Hematopoietic multipotent progenitor cell treated with erythropoietin and hydrocortisone succinate and interleukin-3 and kit ligand, for 8 days (in vitro differentiated cells): Measurements from ENCODE around the gene TTYH2.
"Not testable (repeated sequence)": the region's sequence is repeated elsewhere in the genome, so short reads cannot be mapped to it uniquely, and the experiment has no call there.

Experiments
- DNase-seq: peaks from one replicate; pipeline ENCODE4 v3.0.0-alpha.2; 2015

The TTYH2 gene

DNA sequence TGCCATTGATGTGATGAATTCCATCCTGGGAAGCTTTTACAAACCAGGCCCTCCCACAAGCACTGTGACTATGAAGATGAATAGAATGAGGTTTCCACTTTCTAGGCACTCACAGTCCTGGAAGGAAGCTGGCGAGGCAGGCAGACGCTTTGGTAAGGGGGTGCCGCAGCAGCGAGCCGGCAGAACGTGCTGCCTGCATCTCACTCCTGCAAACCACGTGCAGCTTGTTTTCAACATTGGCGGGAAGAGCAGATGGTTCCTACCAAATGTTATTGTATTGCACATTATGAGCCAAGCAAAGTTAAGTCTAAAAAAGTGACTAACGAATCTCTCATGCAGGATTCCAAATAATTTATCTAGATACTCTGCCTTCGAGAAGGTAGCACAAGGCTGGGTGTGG, 57.0 kb downstream of the TTYH2 start:
- peak; percentile 45 for DNase-seq

DNA sequence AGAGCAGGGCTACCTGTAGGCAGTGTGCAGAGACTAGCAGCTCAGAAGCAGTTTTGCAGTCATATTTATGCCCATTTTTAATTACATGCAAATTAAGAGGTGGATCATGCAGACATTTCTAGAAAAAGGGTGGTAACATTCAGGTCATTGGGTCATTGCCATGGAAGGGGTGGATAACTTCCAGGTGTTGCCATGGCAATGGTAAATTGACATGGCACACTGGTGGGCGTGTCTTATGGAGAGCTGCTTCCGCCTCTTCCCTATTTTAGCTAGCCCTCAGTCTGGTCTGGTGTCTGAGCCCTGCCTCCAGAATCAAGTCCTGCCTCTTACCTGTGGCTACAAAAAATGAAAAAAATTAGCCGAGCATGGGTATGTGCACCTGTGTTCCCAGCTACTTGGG, 57.9 kb downstream of the TTYH2 start:
- DNase-seq, result peak; percentile 40

DNA sequence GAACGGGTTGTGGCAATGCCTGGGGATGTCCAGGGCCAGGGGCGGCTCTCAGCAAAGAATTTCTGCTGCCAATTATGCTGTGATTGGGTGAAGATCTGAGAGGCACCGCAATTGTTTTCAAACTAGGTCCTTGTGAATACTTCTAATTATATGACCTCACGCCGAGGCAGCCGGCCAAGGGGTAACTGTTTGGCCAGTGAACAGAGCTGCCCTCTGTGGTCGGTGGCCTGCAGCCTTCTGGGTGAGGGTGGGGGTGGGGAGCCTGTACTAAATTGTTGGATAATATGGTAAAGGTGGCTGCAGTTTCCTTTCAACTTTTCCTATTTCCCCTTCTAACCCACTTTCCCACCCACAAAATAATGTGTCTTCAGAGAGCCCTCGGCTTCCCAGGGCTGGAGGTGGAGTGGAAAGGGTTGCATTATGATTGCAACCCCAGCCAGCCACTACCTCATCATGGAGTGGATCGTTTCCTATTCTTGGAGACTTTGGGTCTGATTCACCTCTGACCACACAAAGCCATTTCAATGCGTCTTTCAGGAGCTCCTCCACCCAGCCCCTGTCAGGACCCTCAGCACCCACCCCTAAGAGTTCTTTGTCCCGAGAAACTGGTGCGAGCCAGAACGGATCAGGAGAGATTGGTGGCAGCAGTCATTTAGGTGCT, 58.7 kb downstream of the TTYH2 start:
- no peak for DNase-seq

DNA sequence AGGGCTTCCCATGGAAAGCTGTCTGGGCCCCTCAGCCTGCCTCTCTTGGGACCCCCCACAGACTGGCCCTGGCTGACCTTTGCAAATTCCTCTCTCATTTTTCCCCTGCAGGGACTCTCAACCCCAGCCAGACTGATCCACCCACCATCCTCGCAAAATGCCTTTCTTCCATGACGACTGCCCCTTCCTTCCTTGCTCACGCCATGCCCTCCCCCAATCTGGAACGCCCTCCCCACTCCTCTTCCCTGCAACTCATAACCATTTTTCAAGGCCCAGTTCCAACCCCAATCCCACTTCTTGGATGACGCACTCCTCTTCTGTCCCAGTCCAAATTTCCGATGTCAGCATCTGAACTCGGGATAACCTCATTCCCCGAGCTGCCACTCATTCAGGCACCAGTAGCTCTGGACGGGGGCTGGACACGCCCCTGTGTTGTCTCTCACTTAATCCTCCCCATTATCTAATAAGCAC, 59.4 kb downstream of the TTYH2 start:
- no peak for DNase-seq

DNA sequence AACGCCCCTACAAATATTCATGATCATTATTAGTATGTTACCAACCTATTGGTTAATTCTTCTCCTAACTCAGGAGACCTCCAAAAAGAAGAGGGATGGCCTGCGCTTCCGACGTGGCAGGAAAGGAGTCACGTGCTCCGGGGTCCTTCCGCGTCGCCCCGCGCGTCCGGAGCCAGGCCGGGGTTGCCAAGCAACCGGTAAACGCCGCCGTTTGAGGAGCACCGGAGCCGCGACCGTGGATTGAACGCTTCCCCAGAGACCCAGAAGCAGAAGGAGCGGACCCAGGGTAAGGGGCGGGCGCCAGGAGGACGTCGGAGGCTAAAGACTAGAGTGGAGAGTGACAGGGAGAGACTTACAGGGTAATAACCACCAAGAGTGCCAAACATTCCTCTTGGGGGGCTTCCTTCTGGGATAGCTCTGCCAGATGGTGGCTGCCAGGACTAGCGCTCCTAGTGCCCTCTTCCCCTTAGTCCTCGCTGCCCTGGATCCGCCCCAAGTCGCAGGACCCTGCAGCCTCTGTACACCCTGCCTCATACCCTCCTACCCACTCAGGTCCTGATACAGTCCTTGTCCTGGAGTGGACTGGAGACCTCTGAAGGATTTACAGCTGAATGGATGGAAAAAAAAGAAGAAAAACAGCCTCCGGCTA, 60.8 kb downstream of the TTYH2 start, which contains the start of gene DNAI2:
Gene DNAI2, plus strand, starts transcription at position 175 of the 649 bp plus-strand sequence. CDS start 7,584 bp downstream, outside the sequence.
- no peak for DNase-seq

DNA sequence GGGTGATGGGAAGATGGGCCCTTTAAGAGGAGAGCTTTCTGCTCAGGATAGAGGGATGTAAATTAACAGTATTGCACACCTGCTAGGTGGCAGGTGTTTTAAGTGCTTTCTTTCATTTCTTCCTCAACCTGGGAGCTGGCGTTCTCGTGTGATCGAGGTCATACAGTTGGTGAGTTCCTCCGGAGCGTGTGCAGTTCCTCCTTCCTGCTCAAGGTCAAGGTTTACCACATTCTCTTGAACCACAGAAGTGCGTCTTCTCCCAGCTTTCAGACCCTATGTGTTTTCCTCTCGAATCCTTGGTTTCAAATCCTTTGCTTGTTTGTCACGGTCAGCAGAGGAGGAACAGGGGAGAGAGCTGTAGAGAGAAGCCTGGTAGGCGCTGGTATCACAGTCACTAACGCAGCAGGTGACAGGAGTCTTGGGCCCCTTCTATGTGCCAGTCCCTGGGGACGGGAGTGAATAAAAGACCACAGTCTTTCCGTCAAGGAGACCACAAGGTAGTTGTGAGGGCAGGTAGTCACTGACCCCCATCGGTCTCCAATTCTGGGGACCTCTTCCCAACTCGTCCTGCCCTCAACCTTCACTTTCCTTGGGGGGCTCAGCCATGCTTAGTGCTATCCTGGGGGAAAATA, 61.5 kb downstream of the TTYH2 start:
- no peak for DNase-seq

DNA sequence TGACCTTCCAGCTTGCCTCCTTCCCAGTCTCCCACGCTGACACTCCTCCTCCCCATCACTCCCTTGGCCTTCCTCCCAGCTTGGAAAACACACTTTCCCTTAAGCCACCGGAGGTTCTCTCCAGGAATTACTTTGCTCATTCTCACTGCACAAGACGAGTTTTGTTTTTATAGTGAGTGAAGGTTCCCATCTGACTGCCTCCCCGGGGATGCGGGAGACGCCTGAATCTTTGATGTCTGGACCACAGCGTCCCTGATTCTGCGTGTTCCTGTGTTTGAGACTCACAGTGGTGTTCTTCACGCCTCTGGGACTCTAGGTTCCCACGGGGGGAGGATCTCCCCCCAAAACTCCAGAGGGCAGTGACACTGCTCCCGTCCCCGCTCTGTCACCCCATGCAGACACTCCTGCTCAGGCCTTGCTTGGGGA, 62.7 kb downstream of the TTYH2 start:
- DNase-seq, result no peak

DNA sequence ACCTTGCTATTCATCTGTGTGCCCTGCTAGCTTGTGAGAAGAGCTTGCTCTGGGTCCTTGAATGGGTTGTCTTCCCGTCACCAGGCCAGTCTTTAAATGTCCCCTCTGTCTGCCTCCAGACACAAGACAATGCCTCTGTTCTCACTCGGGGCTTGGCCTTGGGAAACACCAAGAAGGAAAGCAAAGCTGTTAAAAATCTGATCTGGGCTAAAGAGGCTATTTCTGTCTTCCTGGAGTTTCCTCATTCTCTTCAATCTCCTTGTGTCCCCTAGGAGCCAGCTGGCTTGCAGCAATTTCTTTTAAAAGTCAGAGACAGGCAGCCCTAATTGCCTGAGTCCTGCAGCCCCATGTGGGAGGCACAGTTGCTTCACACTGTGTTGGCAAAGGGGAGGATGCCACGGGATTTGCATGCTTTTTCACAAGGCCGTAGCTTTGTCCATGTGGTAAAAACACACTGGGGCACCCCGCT, 63.2 kb downstream of the TTYH2 start:
- DNase-seq, result no peak

DNA sequence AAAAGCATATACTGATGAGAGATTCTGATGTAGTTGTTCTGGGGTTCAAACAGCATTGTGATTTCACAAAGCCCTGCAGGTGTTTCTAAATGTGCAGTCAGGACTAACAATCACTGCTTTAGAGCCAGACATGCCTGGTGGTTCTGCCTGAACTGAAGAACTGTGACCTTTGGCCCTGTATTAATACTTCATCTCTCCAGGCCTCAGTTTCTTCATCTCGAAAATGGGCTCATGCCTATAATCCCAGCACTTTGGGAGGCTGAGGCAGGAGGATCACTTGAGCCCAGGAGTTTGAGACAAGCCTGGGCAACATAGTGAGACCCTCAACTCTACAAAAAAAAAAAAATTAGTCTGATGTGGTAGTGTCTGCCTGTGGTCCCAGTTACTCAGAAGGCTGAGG, 64.6 kb downstream of the TTYH2 start:
- no peak for DNase-seq

DNA sequence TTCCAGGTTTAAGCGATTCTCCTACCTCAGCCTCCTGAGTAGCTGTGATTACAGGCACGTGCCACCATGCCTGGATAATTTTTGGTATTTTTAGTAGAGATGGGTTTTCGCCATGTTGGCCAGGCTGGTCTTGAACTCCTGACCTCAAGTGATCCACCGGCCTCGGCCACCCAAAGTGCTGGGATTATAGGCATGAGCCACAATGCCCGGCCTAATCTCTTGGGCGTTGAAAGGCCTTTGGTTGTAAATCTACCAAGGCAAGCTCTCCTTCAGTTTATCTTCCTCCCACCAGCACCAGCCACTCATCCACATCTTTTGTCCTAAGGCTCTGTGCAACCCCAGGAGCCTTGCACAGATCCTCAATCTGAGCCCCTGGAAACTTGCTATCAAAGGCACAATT, 66.2 kb downstream of the TTYH2 start:
- DNase-seq, result not testable (repeated sequence)

DNA sequence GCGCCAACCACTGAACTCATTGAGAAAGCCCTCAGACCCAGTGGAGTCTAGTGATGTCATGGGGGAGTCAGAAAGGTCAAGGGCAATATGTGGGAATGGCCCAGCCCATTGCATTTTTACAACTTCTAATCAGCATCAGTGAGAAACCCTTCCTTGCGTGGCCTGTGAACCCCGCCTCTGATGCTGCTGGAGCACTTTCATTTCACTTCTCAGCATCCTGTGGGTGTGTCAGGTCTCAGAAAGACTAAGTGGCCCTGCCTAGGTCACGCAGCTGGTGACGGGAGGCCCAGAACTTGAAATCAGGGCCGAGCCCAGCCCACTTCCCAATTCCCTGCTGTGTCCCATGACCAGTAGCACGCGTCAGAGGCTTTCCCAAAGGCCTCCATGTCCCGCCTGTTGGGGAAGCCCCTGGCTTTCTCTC, 66.7 kb downstream of the TTYH2 start:
- no peak for DNase-seq

DNA sequence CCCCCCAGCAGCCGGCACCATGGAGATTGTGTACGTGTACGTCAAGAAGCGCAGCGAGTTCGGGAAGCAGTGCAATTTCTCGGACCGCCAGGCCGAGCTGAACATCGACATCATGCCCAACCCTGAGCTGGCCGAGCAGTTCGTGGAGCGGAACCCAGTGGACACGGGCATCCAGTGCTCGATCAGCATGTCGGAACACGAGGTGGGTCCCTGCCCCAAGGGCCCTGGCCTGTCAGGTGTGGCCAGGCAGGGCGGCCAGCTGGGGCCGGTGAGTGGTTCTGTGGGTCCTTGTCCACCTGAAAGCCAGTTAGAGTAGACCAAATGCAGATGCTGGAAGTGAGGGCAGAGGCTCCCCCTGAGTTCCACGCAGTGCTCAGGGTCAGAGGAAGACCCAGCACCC, 68.4 kb downstream of the TTYH2 start:
- no peak for DNase-seq

DNA sequence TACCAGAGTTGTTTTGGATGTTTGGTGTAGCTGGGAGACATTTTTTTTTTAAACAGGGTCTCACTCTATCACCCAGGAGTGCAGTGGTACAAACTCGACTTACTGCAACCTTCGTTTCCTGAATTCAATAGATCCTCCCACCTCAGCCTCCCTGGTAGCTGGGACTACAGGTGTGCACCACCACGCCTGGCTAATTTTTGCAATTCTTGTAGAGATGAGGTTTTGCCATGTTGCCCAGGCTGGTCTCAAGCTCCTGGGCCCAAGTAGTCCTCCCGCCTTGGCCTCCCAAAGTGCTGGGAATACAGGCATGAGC, 68.9 kb downstream of the TTYH2 start:
- DNase-seq, result not testable (repeated sequence)

DNA sequence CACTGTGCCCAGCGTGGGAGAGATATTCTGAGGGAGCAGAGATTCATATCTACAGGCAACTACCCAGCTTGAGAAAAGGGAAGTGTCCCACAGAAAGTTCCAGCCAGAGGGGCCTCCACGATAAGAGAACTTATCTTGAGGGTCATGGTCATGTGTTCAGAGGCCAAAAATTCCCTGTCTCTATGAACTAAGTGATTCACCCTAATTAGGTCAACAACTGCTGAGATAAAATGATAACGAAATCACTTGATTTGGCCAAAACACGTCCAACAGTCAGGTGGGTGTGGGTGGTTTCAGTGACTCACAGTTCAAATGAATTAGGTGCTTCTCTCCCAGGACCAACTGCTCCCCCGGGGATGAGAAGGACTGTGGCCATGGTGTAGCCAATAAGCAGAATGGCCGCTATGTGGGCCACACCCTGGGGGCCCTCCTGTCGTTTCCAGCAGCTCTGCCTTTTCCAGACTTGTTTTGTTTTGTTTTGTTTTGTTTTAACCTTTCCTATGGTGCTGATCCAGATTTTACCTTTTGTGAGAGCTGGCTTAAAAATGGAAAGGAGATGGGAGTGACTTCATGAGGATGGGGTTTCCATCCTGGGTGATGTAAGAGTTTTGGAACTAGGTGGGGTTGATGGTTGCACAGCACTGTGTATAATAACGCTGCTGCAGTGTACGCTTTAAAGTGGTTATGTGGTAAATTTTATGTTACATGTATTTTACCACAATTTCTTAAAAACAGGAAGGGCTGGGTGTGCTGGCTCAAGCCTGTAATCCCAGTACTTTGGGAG, 69.4 kb downstream of the TTYH2 start:
- peak; percentile 82 for DNase-seq

DNA sequence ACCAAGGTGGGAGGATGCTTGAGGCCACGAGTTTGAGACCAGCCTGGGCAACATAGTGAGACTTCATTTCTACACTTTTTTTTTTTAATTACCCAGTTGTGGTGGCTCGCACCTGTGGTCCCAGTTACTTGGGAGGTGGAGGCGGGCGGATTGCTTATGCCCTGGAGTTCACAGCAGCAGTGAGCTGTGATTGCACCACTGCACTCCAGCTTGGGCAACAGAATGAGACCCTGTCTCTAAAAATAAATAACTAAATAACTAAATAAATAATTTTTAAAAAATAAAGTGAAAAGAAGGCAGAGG, 70.0 kb downstream of the TTYH2 start:
- no peak for DNase-seq

DNA sequence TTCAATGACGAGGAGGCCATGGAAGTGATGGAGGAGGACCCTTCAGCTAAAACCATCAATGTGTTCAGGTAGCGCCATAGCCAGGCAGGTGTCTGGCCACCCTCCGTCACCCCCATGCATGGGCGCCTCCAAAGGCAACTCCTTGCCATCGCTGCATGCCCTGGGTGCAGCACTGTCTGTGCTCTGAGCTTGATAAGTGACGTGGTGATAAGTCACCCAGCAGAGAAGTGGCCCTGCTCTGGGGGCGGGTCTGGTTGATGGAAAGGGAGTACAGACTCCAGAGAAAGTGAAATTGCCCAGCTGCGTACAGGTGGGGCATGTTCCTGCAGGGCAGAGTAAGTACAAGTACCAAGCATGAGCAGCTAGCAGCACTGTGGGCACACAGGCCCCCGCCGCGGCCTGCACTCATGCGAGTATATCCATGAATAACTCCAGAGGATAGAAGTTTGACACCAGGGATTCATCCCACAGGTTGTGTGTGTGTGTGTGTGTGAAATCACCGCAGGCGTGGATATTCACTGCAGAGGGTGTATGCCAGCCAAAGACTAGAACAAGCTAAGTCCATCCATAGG, 73.7 kb downstream of the TTYH2 start:
- DNase-seq, result peak; percentile 82

DNA sequence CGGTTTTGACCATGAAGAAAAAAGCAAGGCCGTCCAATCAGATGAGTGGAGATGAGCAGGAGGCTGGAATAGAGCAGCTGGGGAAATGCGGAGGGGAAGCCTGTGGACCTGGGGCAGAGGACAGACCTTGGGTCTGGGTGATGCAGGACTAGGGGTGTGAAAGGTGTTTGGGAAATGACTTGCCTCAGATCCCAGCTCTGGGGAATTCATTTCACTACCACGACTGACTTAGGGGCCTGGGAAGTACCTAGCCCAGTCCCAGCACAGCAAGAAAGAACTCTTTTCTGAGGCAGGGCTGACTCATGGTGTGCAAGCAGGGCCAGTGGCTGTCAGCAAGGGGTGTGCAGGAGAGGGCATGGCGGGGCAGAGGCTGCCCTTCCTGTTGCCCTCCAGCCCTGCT, 75.4 kb downstream of the TTYH2 start:
- DNase-seq, result no peak

DNA sequence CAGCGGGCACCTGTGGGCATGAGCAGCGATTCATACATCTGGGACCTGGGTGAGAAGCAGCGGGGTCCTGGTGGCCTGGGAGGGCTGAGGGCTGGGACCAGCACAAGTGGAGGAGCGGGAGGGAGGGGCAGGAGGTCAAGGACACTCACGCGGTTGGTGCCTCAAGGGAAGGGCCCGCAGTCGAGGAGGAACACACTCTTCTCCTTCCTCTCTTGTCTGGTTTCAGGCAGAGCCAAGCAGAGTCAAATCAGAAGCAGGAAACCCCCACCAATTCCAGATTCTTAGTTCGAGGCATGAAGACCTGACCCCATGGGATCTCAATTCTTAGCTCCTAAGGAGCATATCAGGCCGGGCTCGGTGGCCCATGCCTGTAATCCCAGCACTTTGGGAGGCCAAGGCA, 76.3 kb downstream of the TTYH2 start:
- DNase-seq, result no peak

DNA sequence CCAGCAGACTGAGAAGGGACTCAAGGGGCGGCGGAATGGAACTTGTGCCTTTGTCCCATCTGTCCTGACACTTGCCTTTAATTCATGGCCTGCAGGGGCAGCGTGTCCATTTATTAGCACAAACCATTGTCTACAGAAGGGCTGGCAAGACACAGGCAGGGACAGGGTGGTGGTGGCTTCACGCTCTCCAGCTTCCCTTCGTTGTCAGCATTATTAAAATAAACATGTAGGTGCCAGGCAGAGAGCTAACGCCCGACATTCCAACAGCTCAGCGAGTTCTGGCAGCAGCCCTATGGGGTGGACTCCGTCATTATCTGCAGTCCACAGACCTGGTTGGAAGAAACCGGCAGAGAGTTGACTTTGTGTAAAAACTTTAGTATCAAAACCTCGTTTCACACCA, 77.0 kb downstream of the TTYH2 start:
- peak; percentile 81 for DNase-seq

DNA sequence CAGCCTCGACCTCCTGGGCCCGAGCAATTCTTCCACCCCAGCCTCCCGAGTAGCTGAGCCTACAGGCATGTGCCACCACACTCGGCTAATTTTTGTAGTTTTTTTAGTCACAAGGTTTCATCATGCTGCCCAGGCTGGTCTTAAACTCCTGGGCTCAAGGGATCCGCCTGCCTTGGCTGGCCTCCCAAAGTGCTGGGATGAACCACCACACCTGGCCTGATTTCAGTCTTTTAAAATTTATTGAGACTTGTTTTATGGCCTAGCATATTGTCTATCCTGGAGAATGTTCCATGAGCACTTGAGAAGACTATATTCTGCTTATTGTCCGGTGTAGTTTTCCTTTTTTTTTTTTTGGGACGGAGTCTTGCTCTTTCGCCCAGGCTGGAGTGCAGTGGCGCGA, 79.1 kb downstream of the TTYH2 start:
- no peak for DNase-seq

DNA sequence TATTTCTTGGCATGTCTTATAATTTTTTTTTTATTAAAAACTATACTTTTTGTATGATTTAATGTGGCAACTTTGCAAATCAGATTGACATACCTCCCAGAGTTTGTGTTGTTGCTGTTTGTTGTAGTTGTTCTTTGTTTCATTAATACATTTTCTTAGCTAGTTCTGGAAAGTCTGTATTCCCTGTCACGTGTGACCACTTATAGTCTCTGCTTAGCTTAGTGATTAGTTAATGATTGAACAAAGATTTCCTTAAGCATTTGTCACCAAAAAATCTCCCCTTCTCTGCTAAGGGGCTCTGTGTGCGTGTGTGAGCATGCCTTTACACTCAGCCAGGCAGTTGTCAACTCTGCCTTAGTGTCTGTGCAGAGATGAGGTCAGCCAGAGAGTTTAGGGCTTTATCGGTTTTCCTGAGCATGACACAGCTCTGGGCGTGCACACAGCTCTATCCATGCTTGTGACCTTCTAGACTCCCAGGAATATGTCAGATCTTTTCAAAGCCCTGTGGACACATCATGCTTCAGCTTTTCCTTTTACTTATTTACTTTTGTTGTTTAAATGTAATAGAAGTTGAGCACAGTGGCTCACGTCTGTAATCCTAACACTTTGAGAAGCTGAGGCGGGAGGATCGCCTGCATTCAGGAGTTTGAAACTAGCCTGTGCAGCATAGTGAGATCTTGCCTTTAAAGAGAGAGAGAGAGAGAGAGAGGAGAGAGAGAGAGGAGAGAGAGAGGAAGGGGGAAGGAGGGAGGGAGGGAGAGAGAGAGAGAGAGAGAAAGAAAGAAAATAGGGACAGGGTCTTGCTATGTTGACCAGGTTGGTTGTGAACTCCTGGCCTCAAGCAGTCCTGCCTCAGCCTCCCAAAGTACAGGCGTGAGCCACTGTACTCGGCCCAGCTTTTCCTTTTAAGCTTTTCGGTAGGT, 82.5 kb downstream of the TTYH2 start:
- DNase-seq, result peak; percentile 85

DNA sequence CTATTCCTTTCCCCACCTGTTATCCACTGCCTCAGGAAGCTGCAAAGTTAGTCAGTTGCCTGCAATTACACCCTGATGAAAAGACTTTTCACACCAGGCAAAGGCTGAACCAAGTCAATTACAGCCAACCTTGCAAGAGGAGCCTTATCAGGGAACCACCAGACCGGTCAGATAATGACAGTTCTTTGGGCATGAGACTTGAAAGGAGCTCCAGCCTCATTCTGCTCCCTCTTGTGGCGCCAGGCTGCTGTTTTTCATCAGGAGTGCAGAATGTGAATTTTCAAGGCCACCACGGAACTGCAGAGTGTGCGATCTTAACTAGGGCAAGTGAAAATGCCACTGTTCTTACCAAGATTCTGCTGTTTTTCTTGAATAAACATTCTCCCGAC, 83.2 kb downstream of the TTYH2 start:
- peak; percentile 99 for DNase-seq
